K562 (cell line): ENCODE measurements around the gene POLD4. TPM values are rescaled to one million over a fixed set of nuclear protein-coding genes. Genes with fewer than 3 reads are reported as not detected.
A peak's percentile ranks its signal among the peaks of the same experiment; 100 is the strongest.

Experiments used
- HNRNPUL1 ChIP-seq: fragments of 200-400 bp; formaldehyde crosslinking; IDR thresholded peaks from 2 replicates; pipeline ENCODE4 v1.6.1; 2017; ENCODE audit warnings: low read length
- KDM1A ChIP-seq, 2 experiments: fragments of 450-650 bp; IDR thresholded peaks; 2 replicates each; pipeline ENCODE4 v1.6.1; 2016; ENCODE audit warnings: mild to moderate bottlenecking in 2 of 2
- NBN ChIP-seq: fragments of 450-650 bp; IDR thresholded peaks from 2 replicates; pipeline ENCODE4 v1.6.1; 2016; ENCODE audit warnings: low read depth, mild to moderate bottlenecking
- NR2C1 ChIP-seq, 2 experiments: fragments of 450-650 bp; IDR thresholded peaks; 2 replicates each; pipeline ENCODE4 v1.6.1; 2017; ENCODE audit warnings: mild to moderate bottlenecking in 2 of 2, antibody characterized with exemption in 1 of 2, inconsistent platforms in 1 of 2, missing compliant biosample characterization in 1 of 2, missing genetic modification characterization in 1 of 2
- POLR3A ChIP-seq: IDR thresholded peaks from 2 replicates; pipeline ENCODE4 v1.6.1; 2011; ENCODE audit warnings: borderline replicate concordance, mild to moderate bottlenecking, moderate library complexity; ENCODE audit not compliant: insufficient read length, insufficient read depth; ENCODE audit errors: extremely low read depth
- SFPQ ChIP-seq: fragments of 200-400 bp; formaldehyde crosslinking; IDR thresholded peaks from 2 replicates; pipeline ENCODE4 v1.6.1; 2017; ENCODE audit warnings: mild to moderate bottlenecking, low read depth, low read length, moderate library complexity
- TARDBP ChIP-seq: fragments of 450-650 bp; IDR thresholded peaks from 2 replicates; pipeline ENCODE4 v1.6.1; 2016
- TFE3 ChIP-seq: fragments of 450-650 bp; formaldehyde crosslinking; IDR thresholded peaks from 2 replicates; pipeline ENCODE4 v1.4.0; 2020; ENCODE audit warnings: mild to moderate bottlenecking, mixed read lengths
- THRA ChIP-seq: fragments of 450-650 bp; IDR thresholded peaks from 2 replicates; pipeline ENCODE4 v1.6.1; 2017; ENCODE audit warnings: mild to moderate bottlenecking, moderate library complexity
- TRIM28 ChIP-seq: fragments of 450-650 bp; IDR thresholded peaks from 2 replicates; pipeline ENCODE4 v1.6.1; 2017
- ZFP91 ChIP-seq: sonication (generic); formaldehyde crosslinking; IDR thresholded peaks from 2 replicates; pipeline ENCODE4 v1.8.0; 2022; ENCODE audit warnings: mild to moderate bottlenecking, missing genetic modification reagents
- ZNF143 ChIP-seq: sonication (generic); formaldehyde crosslinking; IDR thresholded peaks from 2 replicates; pipeline ENCODE4 v1.9.0; 2022; ENCODE audit warnings: mild to moderate bottlenecking, missing genetic modification reagents
- ZNF280B ChIP-seq: fragments of 250-450 bp; sonication (Bioruptor Pico); IDR thresholded peaks from 2 replicates; pipeline ENCODE4 v1.5.1; 2021; ENCODE audit warnings: mild to moderate bottlenecking
- ZNF639 ChIP-seq, 2 experiments: fragments of 200-800 bp in 1 of 2; sonication (Bioruptor generic) in 1 of 2; sonication (generic) in 1 of 2; formaldehyde crosslinking in 1 of 2; IDR thresholded peaks in 1 of 2; conservative IDR thresholded peaks in 1 of 2; 2 replicates each; pipeline versions ENCODE4 v1.5.0 to v1.6.1; 2016 to 2020; ENCODE audit warnings: missing compliant biosample characterization in 1 of 2, missing genetic modification characterization in 1 of 2, missing genetic modification reagents in 1 of 2
- polyA plus RNA-seq, 8 experiments: library from polyadenylated mRNA; depleted of rRNA in 4 of 8; stranded (reverse) in 5 of 8; unstranded in 3 of 8; fragments of >200 nt; fragmentation: Nextera tagmentation in 2 of 8; fragmentation: Illumina TruSeq in 1 of 8; extraction: Ambion mirVana in 2 of 8; extraction: Trizol in 1 of 8; gene quantifications; 2 replicates each; pipeline versions ENCODE4 v1.2.1 to v1.2.3, GENCODE V29; 2011 to 2014; ENCODE audit warnings: inconsistent platforms in 1 of 8, missing spikeins in 1 of 8
- total RNA-seq, 7 experiments: library from RNA; depleted of rRNA in 6 of 7; stranded (reverse); fragments of >200 nt in 6 of 7; fragmentation: Illumina TruSeq in 2 of 7; extraction: Trizol in 2 of 7; gene quantifications; 2 replicates each; pipeline versions ENCODE4 v1.2.1 to v1.2.3, GENCODE V29; 2011 to 2021; ENCODE audit warnings: low replicate concordance in 1 of 7

Gene POLD4
- total and polyA plus RNA-seq, 9 of the 15 experiments (the other 6 are each of a cell fraction or from before 2014, with no cell fraction given) = 5.8 to 64.5 (median 18.3) TPM

- TF ChIP-seq POLR3A = no peak
- TF ChIP-seq ZFP91 = no peak
- TF ChIP-seq TRIM28 = no peak
- TF ChIP-seq ZNF143 (CRISPR knock-in tag) = peak; percentile 93
- no peak for TF ChIP-seq HNRNPUL1
- TF ChIP-seq NR2C1 (IDR thresholded peaks at IDR 0.05) = no peak
- TF ChIP-seq NR2C1 (tag; IDR thresholded peaks at IDR 0.05) = peak; percentile 69
- peak; percentile 48; the same call in 1 of the 2 replicates for TF ChIP-seq TARDBP
- TF ChIP-seq ZNF280B (CRISPR knock-in tag) = no peak
- no peak for TF ChIP-seq TFE3 (CRISPR knock-in tag)
- no peak for TF ChIP-seq SFPQ
- no peak for TF ChIP-seq NBN
- no peak; a peak in 2 of 4 replicates for TF ChIP-seq ZNF639 (CRISPR knock-in tag; conservative IDR thresholded peaks at IDR 0.05 in 1 of 2, IDR thresholded peaks at IDR 0.05 in 1 of 2)
- TF ChIP-seq THRA = no peak
- no peak for TF ChIP-seq KDM1A (IDR thresholded peaks at IDR 0.05)
Measured at GRCh38 chr11:67317205-67317887, 36.0 kb downstream of the POLD4 start (continued).
